GM18909 (cell line): ENCODE measurements around the gene LRIT2.
"Not testable (repeated sequence)": the region's sequence is repeated elsewhere in the genome, so short reads cannot be mapped to it uniquely, and the experiment has no call there.

Source experiments
- ATAC-seq: cut with Tn5 transposase; IDR thresholded peaks from one replicate; pipeline ENCODE4 v1.9.1; 2021; ENCODE audit warnings: mild to moderate bottlenecking; ENCODE audit not compliant: unreplicated experiment, poor library complexity

Gene LRIT2

GRCh38 chr10:84191106-84191505, 34.2 kb downstream of the LRIT2 start:
- ATAC-seq, result no peak

DNA sequence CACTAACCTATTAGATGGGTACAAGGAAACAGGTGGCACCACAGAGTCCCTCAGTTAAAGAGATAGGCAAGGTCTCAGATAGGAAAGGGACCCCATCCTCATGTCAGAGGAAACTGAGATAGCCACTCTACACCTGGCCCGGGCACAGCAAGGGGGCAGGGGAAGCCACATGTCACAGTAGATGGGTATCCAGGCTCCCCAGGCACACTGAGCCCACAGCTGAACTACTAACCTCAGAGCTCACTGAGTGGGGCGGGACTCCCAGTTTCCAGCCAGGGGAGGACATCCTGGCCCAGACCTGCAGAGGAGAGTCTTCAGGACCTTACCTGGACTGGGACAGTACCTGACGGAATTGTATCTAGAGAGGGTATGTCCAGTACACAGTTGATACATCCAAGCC, 34.7 kb downstream of the LRIT2 start:
- no peak for ATAC-seq

DNA sequence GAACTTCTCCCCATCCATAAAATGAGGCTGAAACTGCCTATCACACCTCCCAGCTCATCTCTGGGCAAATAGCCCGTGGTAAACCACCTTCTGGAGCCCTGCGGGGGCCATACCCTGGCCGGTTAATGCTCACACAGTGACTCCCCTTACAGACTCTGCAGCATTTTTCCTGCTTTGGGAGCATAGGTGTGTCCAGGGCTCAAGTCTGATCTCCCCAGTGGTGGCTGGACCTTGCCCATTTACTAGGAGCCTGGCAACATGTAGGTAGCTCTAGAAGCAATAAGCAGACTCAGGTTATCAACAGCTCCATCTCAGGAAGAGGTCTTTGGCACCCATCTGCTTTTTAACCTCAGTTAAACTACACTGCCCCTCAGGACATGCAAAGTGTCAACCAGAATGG, 36.5 kb downstream of the LRIT2 start:
- no peak for ATAC-seq

DNA sequence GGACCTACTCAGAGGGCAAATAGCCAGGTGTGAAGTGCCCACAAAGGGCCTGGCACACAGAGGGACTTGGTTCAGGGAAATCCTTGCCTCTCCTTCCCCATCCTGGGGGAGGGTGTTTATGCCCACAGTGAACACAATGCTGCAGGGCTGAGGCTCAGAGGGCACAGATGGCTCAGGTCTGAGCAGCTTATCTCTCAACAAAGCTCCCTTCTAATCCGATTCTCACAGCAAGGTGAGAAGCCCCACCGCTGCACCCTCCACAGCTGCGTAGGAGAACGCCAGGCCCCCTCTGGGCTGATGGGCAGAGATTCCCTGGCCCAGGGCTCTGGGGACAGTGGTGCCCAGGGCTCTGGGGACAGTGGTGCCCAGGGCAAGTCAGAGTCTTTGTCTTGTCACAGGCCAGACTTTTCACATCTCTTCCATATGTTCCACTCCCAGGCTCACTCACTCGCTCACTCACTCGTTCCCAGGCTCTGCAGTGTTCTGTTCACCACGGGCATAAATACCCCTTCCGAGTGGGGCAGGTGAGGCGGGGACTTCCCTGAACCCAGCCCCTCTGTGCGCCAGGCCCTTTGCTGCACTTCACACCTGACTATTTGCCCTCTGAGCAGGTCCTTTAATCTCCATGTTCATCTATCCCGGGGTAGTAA, 39.7 kb downstream of the LRIT2 start:
- ATAC-seq, result no peak

DNA sequence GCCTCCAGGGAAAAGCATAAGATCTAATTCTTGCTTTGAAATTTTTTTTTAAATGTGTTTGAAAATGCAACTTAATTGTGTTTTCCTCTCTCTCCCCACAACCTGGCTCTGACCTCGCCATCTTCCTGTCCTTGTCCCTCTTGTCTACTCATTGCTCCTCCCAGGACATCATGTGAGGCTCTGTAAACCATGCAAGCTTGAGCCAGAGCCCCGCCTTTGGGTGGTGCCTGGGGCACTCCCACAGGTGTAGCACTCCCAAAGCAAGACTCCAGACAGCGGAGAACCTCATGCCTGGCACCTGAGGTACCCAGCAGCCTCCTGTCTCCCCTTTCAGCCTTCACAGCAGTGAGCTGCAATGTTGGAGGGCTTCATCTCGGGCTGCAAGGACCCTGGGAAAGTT, 40.8 kb downstream of the LRIT2 start:
- no peak for ATAC-seq

DNA sequence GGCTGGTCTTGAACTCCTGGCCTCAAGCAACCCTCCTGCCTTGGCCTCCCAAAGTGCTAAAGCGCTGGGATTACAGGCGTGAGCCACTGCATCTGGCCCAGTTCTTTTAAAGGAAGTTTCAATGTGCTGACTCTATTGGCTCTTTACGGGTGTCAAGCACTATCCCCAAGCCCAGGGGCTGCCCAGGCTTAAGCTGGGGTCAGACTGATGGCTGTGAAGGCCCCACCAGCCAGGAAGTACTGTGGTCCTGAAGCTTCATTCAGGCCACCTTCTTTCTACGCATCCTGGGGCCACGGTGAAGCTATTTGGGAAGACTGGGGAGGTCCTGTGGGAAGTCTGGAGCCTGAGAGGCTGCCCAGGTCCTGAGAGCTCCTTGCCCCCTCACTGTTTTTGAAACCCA, 43.7 kb downstream of the LRIT2 start:
- no peak for ATAC-seq

DNA sequence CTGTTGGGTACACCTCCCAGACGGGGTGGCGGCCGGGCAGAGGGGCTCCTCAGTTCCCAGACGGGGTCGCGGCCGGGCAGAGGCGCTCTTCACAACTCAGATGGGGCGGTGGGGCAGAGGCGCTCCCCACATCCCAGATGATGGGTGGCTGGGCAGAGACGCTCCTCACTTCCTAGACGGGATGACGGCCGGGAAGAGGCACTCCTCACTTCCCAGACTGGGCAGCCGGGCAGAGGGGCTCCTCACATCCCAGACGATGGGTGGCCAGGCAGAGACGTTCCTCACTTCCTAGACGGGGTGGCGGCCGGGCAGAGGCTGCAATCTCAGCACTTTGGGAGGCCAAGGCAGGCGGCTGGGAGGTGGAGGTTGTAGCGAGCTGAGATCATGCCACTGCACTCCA, 45.0 kb downstream of the LRIT2 start:
- ATAC-seq, result not testable (repeated sequence)

- ATAC-seq, result peak; percentile 92
Observed at GRCh38 chr10:84179059-84179710, 46.2 kb downstream of the LRIT2 start.

DNA sequence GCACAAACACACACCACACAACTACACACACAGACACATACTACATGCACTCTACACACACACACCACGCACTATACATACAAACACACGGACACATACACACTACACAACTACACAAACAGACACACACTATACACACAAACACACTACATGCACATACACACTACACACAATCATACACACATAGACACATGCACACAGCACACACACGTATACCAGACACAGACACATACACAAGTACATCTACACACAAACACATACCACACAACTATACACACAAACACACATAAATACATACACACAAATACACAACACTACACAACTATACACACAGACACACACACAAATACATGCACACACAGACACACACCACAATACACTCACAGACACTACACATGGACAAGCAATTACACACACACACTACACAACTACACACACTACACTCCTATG, 47.2 kb downstream of the LRIT2 start:
- ATAC-seq, result no peak

DNA sequence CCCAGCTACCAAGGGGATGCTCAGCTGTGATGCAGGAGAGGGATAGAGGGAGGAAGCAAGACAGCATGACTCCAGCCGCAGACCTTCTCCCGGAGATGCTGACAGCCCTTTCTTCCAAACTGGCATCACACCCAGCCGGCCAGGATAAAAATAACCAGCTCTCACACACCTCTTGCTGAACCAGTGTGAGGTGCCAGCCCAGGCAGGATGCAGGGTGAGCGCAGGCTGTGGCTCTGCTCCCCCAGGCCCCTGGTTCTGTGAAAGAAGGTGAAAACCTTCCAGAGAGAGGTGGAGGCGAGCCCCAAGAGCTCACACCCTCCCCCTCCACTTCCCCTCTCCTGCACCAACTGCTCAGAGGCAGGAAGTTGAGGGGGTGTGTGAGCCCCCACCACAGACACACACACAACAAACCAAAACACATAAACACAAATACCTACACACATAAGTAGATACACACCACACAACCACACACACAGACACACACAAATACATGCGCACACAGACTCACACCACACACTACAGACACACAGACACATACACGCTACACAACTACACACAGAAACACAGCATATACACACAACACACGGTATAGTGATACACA, 47.7 kb downstream of the LRIT2 start:
- peak; percentile 52 for ATAC-seq

- ATAC-seq, result no peak
Observed at GRCh38 chr10:84176836-84177474, 48.4 kb downstream of the LRIT2 start.

- no peak for ATAC-seq
Observed at GRCh38 chr10:84176351-84176750, 49.0 kb downstream of the LRIT2 start.

DNA sequence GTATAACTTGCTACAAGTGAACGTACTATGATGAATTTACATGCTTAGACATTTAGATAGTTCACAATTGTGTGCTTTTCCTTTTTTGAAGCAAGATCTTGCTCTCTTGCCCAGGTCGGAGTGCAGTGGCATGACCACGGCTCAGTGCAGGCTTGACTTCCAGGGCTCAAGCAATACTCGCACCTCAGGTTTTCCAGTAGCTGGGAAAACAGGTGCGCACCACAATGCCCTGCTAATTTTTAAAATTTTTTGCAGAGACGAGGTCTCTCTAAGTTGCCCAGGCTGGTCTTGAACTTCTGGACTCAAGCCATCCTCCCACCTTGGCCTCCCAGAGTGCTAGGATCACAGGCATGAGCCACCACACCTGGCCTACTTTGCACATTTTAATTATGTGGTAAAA, 49.9 kb downstream of the LRIT2 start:
- ATAC-seq, result no peak

DNA sequence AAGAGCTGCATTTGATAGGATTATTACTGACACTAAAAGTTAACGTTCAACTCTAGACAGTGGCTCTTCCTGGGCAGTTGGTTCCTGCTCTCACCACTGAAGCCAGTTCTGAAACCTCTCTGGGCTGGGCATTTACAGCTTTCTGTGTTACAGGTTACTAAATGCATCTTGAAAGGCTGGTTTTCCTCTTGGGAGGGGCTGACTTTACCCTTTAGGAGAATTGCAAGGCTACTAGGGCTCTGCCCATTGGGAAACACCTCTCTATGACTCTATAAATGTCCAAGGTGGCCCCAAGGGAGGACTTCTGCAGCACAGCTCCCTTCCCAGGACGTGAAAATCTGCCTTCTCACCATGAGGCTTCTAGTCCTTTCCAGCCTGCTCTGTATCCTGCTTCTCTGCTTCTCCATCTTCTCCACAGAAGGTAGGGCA, 51.8 kb downstream of the LRIT2 start, which contains the start of gene GPR15LG:
Gene GPR15LG (plus strand): TSS at position 301 of the 429 bp plus-strand sequence. CDS start 51 bp downstream, at position 352.
- peak; percentile 46 for ATAC-seq

DNA sequence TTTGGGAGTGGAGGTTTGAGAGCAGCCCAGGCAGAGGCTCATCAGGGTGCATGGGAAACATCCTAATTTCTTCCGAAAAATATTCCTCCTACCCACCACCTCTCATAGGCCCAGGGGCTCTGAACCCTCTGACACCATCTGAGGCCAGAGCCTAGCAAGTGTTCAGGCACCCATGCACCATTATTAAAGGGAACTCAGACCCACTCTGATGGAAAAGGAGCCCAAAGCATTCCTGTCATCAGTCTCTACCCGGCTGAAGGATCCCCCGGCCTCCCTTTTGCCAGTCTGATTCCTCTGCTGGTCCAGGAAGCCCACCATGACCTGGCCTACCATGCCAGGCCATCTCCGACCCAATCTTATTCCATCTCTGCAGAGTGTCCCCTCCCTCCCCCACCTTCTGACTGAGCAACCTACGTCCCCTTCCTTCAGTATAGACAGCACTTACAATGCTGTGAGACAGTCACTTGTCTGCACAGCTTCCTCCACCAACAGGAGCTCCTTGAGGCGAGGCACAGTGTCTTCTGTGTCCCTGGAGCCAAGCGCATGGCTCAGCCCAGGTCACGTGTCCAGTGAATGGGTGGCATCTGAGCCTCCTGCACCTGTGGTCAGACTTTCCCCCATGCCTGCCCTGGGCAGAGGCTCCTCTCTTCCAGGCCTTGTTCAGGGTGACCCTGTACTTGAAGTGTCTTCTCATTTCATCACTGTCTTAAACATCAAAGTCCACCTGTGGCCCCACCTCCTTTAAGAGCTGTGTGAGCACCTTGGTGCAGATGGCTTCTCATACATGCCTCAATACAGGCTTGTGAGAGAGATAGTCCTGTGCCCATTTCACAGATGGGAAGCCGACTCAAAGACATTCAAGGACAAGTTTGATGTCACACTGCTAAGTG, 52.6 kb downstream of the LRIT2 start:
- ATAC-seq, result peak; percentile 65

GRCh38 chr10:84171700-84172466, 53.5 kb downstream of the LRIT2 start:
- ATAC-seq, result peak; percentile 32

- not testable (repeated sequence) for ATAC-seq
Observed at GRCh38 chr10:84171237-84171636, 54.1 kb downstream of the LRIT2 start.
